HL-60 (cell line): Measurements from ENCODE around the gene MROH2A.
"Not testable (repeated sequence)": the region's sequence is repeated elsewhere in the genome, so short reads cannot be mapped to it uniquely, and the experiment has no call there.

ENCODE experiments used
- POLR2AphosphoS5 ChIP-seq: IDR thresholded peaks from 2 replicates; pipeline ENCODE4 v1.6.1; 2012; ENCODE audit warnings: low read depth
- TF ChIP-seq, protein P1 (sequence below): IDR thresholded peaks from one replicate; pipeline ENCODE4 v1.5.1; 2011; ENCODE audit warnings: low read length, control low read depth, inconsistent platforms; ENCODE audit not compliant: insufficient read depth
- TF ChIP-seq, protein P2 (sequence below): IDR thresholded peaks from 2 replicates; pipeline ENCODE4 v1.6.1; 2012; ENCODE audit warnings: low read depth; ENCODE audit not compliant: insufficient replicate concordance

DNA sequence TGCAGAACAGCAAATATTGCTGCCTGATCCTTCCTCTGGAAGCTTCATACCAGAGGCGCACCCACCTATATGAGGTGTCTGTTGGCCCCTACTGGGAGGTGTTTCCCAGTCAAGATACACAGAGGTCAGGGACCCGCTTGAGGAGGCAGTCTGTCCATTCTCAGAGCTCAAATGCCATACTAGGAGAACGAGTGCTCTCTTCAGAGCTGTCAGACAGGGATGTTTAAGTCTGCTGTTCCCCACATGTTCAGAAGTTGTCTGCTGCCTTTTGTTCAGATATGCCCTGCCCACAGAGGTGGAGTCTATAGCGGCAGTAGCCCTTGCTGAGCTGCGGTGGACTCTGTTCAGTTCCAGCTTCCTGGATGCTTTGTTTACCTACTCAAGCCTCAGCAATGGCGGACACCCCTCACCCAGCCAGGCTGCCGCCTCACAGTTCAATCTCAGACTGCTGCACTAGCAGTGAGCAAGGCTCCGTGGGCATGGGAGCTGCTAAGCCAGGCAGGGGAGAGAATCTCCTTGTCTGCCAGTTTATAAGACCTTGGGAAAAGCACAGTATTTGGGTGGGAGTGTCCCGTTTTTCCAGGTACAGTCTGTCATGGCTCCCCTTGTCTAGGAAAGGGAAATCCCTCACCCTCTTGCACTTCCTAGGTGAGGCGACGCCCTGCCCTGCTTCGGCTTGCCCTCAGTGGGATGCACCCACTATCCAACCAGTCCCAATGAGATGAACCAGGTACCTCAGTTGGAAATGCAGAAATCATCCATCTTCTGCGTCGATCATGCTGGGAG, 41.1 kb upstream of the MROH2A start:
- TF ChIP-seq, protein P1, sequence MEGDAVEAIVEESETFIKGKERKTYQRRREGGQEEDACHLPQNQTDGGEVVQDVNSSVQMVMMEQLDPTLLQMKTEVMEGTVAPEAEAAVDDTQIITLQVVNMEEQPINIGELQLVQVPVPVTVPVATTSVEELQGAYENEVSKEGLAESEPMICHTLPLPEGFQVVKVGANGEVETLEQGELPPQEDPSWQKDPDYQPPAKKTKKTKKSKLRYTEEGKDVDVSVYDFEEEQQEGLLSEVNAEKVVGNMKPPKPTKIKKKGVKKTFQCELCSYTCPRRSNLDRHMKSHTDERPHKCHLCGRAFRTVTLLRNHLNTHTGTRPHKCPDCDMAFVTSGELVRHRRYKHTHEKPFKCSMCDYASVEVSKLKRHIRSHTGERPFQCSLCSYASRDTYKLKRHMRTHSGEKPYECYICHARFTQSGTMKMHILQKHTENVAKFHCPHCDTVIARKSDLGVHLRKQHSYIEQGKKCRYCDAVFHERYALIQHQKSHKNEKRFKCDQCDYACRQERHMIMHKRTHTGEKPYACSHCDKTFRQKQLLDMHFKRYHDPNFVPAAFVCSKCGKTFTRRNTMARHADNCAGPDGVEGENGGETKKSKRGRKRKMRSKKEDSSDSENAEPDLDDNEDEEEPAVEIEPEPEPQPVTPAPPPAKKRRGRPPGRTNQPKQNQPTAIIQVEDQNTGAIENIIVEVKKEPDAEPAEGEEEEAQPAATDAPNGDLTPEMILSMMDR: not testable (repeated sequence)
- TF ChIP-seq, protein P2, sequence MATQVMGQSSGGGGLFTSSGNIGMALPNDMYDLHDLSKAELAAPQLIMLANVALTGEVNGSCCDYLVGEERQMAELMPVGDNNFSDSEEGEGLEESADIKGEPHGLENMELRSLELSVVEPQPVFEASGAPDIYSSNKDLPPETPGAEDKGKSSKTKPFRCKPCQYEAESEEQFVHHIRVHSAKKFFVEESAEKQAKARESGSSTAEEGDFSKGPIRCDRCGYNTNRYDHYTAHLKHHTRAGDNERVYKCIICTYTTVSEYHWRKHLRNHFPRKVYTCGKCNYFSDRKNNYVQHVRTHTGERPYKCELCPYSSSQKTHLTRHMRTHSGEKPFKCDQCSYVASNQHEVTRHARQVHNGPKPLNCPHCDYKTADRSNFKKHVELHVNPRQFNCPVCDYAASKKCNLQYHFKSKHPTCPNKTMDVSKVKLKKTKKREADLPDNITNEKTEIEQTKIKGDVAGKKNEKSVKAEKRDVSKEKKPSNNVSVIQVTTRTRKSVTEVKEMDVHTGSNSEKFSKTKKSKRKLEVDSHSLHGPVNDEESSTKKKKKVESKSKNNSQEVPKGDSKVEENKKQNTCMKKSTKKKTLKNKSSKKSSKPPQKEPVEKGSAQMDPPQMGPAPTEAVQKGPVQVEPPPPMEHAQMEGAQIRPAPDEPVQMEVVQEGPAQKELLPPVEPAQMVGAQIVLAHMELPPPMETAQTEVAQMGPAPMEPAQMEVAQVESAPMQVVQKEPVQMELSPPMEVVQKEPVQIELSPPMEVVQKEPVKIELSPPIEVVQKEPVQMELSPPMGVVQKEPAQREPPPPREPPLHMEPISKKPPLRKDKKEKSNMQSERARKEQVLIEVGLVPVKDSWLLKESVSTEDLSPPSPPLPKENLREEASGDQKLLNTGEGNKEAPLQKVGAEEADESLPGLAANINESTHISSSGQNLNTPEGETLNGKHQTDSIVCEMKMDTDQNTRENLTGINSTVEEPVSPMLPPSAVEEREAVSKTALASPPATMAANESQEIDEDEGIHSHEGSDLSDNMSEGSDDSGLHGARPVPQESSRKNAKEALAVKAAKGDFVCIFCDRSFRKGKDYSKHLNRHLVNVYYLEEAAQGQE: not testable (repeated sequence)
- TF ChIP-seq POLR2AphosphoS5: not testable (repeated sequence)
